ENCODE results near the gene NLRC5.
"Not testable (repeated sequence)": the region's sequence is repeated elsewhere in the genome, so short reads cannot be mapped to it uniquely, and the experiment has no call there.

The NLRC5 gene

GRCh38 chr16:57053206-57053605 is 63.8 kb downstream of the NLRC5 start:
- no peak for DNase-seq

GRCh38 chr16:57054338-57054737 is 65.0 kb downstream of the NLRC5 start:
- DNase-seq = no peak

DNA sequence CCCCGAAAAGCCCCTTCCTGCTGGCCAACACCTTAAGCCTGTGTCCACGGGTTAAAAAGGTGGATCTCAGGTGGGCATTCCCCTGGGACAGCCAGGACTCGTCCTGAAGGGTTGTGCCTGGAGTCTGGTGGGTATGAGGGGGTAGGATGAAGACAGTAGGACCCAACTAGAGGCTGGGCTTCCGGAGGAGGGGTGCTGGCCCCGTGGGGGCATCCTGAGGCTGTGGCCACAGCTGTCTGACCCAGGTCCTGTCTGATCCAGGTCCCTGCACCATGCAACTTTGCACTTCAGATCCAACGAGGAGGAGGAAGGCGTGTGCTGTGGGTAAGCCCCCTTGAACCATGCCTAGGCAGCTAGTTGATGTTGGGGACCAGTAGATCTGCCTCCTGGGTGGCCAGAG is 65.4 kb downstream of the NLRC5 start:
- DNase-seq = no peak

DNA sequence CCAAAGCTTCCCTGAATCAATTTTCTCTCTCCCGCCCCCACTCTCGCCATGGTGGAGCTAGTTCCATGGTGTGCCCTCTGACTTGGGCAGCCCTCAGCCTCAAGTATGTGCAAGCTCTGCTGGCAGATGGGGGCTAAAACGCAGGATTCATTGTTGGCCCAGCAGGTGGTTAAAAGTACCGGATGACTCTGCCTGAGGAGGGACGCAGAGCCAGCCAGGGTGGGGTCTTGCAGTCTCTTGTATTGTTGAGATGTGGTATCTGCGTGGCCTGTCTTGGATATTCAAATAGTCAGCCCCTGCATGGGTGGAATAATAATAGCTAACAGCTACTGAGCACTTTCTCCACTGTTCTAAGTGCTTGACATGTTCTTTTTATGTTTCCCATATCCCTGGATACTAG is 66.3 kb downstream of the NLRC5 start:
- no peak for DNase-seq

GRCh38 chr16:57058291-57058861 is 69.0 kb downstream of the NLRC5 start:
- no peak for DNase-seq

DNA sequence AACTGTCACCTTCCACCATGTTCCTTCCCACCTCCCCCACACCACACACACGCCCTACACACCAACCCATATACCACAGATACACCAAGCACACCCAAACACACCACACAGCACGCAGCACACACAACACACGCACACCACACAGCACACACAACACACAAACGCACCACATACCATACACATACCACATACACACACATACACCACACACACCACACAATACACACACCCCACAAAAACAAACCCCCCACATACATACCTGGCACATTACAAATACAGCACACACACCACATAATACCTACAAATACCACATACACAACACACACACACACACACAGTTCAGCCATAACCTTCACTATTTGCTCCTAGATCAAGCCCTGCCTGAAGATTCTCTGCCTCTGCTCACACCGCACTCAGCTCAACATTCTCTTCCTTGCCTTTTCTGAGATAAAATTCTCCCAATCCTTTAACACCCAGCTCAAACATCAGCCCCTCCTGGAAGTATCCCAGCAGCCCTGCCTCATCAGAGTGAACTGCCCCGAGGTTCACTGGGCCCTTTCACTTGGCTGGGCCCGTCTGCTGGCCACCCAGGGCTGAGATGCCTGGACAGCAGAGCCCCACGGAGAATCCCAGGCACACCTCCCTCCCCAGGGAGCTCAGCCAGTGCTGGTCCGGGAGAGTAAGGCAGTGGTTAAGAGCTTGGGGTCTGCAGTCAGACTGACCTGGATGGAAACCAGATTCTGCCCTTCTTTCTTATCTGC is 71.1 kb downstream of the NLRC5 start:
- no peak for DNase-seq

- DNase-seq = no peak
These were observed 71.9 kb downstream of the NLRC5 start for GRCh38 chr16:57061084-57061905.

DNA sequence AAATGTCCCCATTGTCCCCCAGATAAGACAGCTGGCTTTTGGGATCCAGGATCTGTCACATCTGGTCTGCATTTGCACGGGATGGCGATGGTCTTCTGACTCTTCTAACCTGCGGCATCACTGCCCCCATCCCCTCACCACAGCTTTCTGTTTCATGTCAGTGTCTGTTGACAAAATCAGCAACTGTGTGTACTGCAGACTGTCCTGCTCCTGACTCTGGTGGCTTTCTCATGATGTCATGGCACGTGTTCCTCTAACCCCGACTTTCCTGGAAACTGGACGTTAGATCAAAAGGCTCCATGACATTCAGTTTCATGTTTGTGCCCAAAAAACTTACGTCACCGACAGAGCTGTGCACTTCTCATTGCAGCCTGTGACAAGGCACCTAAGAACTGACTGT is 73.0 kb downstream of the NLRC5 start:
- DNase-seq = no peak

DNA sequence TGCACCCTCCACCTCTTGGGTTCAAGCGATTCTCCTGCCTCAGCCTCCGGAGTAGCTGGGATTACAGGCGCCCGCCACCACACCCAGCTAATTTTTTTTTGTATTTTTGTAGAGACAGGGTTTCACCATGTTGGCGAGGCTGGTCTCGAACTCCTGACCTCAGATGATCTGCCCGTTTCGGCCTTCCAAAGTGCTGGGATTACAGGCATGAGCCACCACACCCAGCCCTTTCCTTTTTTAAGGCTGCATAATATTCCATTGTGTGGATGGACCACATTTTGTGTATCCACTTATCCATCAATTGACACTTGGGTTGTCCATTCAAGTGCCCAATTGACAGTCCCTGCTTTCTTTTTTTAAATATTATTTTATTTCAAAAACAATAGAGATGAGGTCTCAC is 73.8 kb downstream of the NLRC5 start:
- not testable (repeated sequence) for DNase-seq

GRCh38 chr16:57064995-57065394 is 75.6 kb downstream of the NLRC5 start:
- DNase-seq = no peak

DNA sequence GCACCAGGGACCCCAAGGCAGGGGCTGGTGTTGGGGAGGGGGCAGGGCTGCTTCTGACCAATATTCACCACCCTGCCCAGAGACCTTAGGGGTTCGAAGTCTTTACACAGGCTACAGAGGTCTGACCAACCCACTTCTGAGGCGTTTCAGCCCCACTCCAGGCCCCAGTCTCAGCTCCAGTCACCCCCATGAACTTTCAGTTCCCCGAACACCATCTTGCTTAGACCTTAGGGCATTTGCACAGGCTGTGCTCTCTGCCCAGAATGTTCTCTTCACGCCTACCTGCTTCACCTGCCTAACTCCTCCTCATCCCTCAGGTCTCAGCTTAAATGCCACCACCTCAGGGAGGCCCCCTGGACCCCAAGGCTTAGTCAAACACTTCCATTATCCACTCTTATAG is 77.3 kb downstream of the NLRC5 start:
- DNase-seq = no peak

- DNase-seq = no peak
These were observed 78.0 kb downstream of the NLRC5 start for GRCh38 chr16:57067347-57067746.

DNA sequence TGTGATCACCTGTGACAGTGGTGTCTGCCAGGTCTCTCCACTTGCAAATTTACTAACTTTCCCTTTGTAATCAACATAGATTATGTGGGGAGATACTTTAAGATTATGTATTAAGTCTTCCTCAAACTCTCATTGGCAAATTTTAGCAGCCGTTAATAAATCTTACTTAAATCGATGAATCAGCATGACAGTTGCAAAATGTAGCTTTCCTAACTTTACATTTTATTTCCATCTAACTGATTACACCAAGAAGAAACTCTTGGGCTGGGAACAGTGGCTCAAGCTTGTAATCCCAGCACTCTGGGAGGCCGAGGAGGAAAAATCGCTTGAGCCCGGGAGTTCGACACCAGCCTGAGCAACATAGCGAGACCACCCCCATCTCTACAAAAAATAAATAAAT is 79.7 kb downstream of the NLRC5 start:
- DNase-seq = no peak

- no peak for DNase-seq
These were observed 80.4 kb downstream of the NLRC5 start for GRCh38 chr16:57069635-57070370.

- DNase-seq = no peak
These were observed 81.1 kb downstream of the NLRC5 start for GRCh38 chr16:57070424-57070823.

GRCh38 chr16:57071081-57071732 is 81.8 kb downstream of the NLRC5 start:
- not testable (repeated sequence) for DNase-seq

DNA sequence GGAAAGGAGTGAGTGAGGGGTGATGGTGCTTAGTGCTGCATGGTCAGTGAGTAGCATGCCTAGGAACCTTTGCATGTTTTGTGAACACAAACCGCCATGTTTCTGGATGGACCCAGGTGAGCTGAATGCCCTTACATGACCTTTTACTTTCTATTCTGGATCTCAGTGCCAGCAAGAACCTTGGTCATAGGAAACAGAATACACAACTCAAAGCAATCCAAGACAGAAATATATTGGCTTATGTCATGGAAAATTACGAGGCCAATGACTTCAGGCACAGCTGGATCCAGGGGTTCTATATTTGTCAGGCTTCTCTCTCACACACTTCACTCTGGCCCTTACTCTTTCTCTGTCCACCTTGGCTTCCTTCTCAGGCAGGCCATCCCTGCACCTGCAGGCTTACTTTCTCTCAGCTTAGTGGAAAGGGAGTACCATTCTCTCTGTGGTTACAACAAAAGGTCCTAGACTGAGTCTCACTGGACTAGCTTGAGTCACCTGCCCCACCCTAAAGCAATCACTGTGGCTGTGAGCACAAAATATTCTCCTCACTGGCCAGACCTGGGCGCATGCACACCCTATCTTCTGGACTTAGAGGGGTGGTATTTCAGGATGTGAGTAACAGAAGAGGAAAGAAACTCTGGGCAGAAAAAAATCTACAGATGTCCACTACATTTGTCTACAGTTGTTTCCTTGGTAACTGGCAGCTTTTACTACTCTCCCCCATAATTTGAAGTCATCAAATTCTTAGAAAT is 82.7 kb downstream of the NLRC5 start:
- no peak for DNase-seq

GRCh38 chr16:57072616-57073275 is 83.4 kb downstream of the NLRC5 start:
- DNase-seq = no peak

GRCh38 chr16:57077714-57078113 is 88.4 kb downstream of the NLRC5 start:
- no peak for DNase-seq

DNA sequence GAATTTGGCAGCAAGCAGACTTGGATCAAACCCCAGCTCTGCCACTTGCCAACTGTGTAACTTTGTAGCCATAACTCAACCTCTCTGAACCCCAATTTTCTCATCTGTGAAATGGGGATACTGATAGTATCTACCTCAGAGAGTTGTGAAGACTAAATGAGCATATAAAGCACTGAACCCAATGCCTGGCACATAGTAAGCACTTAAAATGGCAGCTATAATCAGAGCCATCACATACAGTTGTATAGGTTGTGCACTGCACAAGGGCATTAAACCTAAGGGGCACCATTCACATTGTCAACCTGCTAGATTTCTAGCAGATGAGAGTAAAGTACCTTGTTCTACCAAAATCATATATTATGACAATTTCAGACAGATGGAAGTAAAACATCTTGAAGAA is 92.4 kb downstream of the NLRC5 start:
- no peak for DNase-seq

- no peak for DNase-seq
These were observed 93.3 kb downstream of the NLRC5 start for GRCh38 chr16:57082664-57083063.

Data from activated CD4-positive, alpha-beta T cell treated with anti-CD3 and anti-CD28 coated beads for 48 hours (primary cell).